HUES6 (cell line): Measurements from ENCODE around the gene RBMS1.
"Not testable (repeated sequence)": the region's sequence is repeated elsewhere in the genome, so short reads cannot be mapped to it uniquely, and the experiment has no call there.

ENCODE experiments used
- H3K27ac ChIP-seq: 2 replicates; pipeline ENCODE4 v1.7.0; 2013; ENCODE audit warnings: low read depth, mild to moderate bottlenecking, low read length, inconsistent platforms
- H3K27me3 ChIP-seq: 2 replicates; pipeline ENCODE4 v1.6.1; 2013; ENCODE audit warnings: low read length; ENCODE audit not compliant: control insufficient read depth, insufficient read depth
- H3K36me3 ChIP-seq: 2 replicates; pipeline ENCODE4 v1.6.1; 2013; ENCODE audit warnings: low read length; ENCODE audit not compliant: control insufficient read depth, insufficient read depth
- H3K4me1 ChIP-seq: 2 replicates; pipeline ENCODE4 v1.6.1; 2013; ENCODE audit warnings: low read length; ENCODE audit not compliant: control insufficient read depth, insufficient read depth
- H3K4me3 ChIP-seq: 2 replicates; pipeline ENCODE4 v1.5.1; 2013; ENCODE audit warnings: low read depth, low read length
- H3K9ac ChIP-seq: one replicate; pipeline ENCODE4 v1.6.1; 2013; ENCODE audit warnings: mild to moderate bottlenecking, low read length
- H3K9me3 ChIP-seq: 2 replicates; pipeline ENCODE4 v1.6.1; 2013; ENCODE audit warnings: low read depth, low read length; ENCODE audit not compliant: control insufficient read depth, insufficient read depth

RBMS1 gene

GRCh38 chr2:160368988-160369930, 124.3 kb downstream of the RBMS1 start:
- Histone ChIP-seq H3K9me3 (no peaks in the 10 kb centered on the region), H3K27ac (no peak overlapping the region), H3K4me1 (peaks cover 49% of the 10 kb centered on the region), H3K27me3 (no peaks in the 10 kb centered on the region), H3K9ac (no peak overlapping the region), H3K4me3 (no peak overlapping the region), H3K36me3 (peaks cover 6% of the 10 kb centered on the region; the same call in 1 of the 2 replicates)

GRCh38 chr2:160367887-160368286, 125.7 kb downstream of the RBMS1 start:
- Histone ChIP-seq H3K36me3 (peaks cover 6% of the 10 kb centered on the region; the same call in 1 of the 2 replicates), H3K27me3 (no peaks in the 10 kb centered on the region), H3K9me3 (no peaks in the 10 kb centered on the region), H3K4me3 (no peak overlapping the region), H3K27ac (no peak overlapping the region), H3K4me1 (peaks cover 35% of the 10 kb centered on the region), H3K9ac (no peak overlapping the region)

GRCh38 chr2:160367139-160367538, 126.5 kb downstream of the RBMS1 start:
- H3K9ac ChIP-seq, H3K36me3 ChIP-seq, H3K27me3 ChIP-seq, H3K4me3 ChIP-seq, H3K27ac ChIP-seq, H3K9me3 ChIP-seq: not testable (repeated sequence)
- peaks cover 28% of the 10 kb centered on the region for H3K4me1 ChIP-seq

GRCh38 chr2:160366474-160366873, 127.1 kb downstream of the RBMS1 start:
- Histone ChIP-seq H3K27ac (no peak overlapping the region), H3K27me3 (no peaks in the 10 kb centered on the region), H3K4me3 (no peak overlapping the region), H3K9ac (no peak overlapping the region), H3K36me3 (peaks cover 6% of the 10 kb centered on the region; the same call in 1 of the 2 replicates), H3K9me3 (no peaks in the 10 kb centered on the region), H3K4me1 (peaks cover 22% of the 10 kb centered on the region)

GRCh38 chr2:160365716-160366367, 127.8 kb downstream of the RBMS1 start:
- Histone ChIP-seq H3K27ac (no peak overlapping the region), H3K4me3 (no peak overlapping the region), H3K36me3 (peaks cover 6% of the 10 kb centered on the region; the same call in 1 of the 2 replicates), H3K4me1 (peaks cover 18% of the 10 kb centered on the region), H3K9ac (no peak overlapping the region), H3K27me3 (no peaks in the 10 kb centered on the region), H3K9me3 (no peaks in the 10 kb centered on the region)

GRCh38 chr2:160364364-160364763, 129.2 kb downstream of the RBMS1 start:
- H3K4me3 ChIP-seq: no peak overlapping the region
- no peaks in the 10 kb centered on the region for H3K9me3 ChIP-seq
- H3K27me3 ChIP-seq: no peaks in the 10 kb centered on the region
- peaks cover 22% of the 10 kb centered on the region for H3K4me1 ChIP-seq
- H3K27ac ChIP-seq: no peak overlapping the region
- H3K36me3 ChIP-seq: peaks cover 6% of the 10 kb centered on the region; the same call in 1 of the 2 replicates
- H3K9ac ChIP-seq: no peak overlapping the region

- no peak overlapping the region for H3K27ac ChIP-seq
- no peaks in the 10 kb centered on the region for H3K27me3 ChIP-seq
- H3K9me3 ChIP-seq: no peaks in the 10 kb centered on the region
- H3K36me3 ChIP-seq: peaks cover 6% of the 10 kb centered on the region; the same call in 1 of the 2 replicates
- H3K9ac ChIP-seq: no peak overlapping the region
- no peak overlapping the region for H3K4me3 ChIP-seq
- H3K4me1 ChIP-seq: peaks cover 19% of the 10 kb centered on the region
Observed at GRCh38 chr2:160363961-160364360, 129.6 kb downstream of the RBMS1 start.

- peaks cover 6% of the 10 kb centered on the region; the same call in 1 of the 2 replicates for H3K36me3 ChIP-seq
- no peaks in the 10 kb centered on the region for H3K9me3 ChIP-seq
- no peaks in the 10 kb centered on the region for H3K27me3 ChIP-seq
- no peak overlapping the region for H3K9ac ChIP-seq
- peaks cover 15% of the 10 kb centered on the region for H3K4me1 ChIP-seq
- no peak overlapping the region for H3K4me3 ChIP-seq
- no peak overlapping the region for H3K27ac ChIP-seq
Observed at GRCh38 chr2:160363055-160363454, 130.6 kb downstream of the RBMS1 start.

- Histone ChIP-seq H3K27ac (no peak overlapping the region), H3K9ac (no peak overlapping the region), H3K4me3 (no peak overlapping the region), H3K4me1 (peaks cover 10% of the 10 kb centered on the region), H3K27me3 (no peaks in the 10 kb centered on the region), H3K9me3 (no peaks in the 10 kb centered on the region), H3K36me3 (peaks cover 6% of the 10 kb centered on the region; the same call in 1 of the 2 replicates)
Observed at GRCh38 chr2:160362541-160362940, 131.1 kb downstream of the RBMS1 start.

- no peak overlapping the region for H3K27ac ChIP-seq
- 0 out of 2 replicates have a peak, but pooled peaks cover 6% of the 10 kb centered on the region for H3K4me1 ChIP-seq
- H3K9ac ChIP-seq: no peak overlapping the region
- H3K36me3 ChIP-seq: peaks cover 6% of the 10 kb centered on the region; the same call in 1 of the 2 replicates
- no peaks in the 10 kb centered on the region for H3K9me3 ChIP-seq
- no peak overlapping the region for H3K4me3 ChIP-seq
- no peaks in the 10 kb centered on the region for H3K27me3 ChIP-seq
Observed at GRCh38 chr2:160362018-160362417, 131.6 kb downstream of the RBMS1 start.
